Left colon (tissue), 2 donors: ENCODE measurements around the gene MAN2A2. TPM values are rescaled to one million over a fixed set of nuclear protein-coding genes. Genes with fewer than 3 reads are reported as not detected.

ENCODE experiments used
- ATAC-seq: fragments of 200-7000 bp; cut with Tn5 transposase; one replicate; pipeline ENCODE4 v1.9.1; 2020; ENCODE audit warnings: mild to moderate bottlenecking, moderate library complexity
- DNase-seq, 2 donors: peaks; one replicate each; pipeline ENCODE4 v3.0.0-alpha.2; 2020
- intact Hi-C, 2 donors: fragments of 100-400 bp; cut with DNase I in 1 of 2; cut with micrococcal nuclease in 1 of 2; formaldehyde crosslinking; loops; one replicate each; pipeline versions ENCODE4 v1.11.2 to v1.14.0; 2022; cut with DNase I, micrococcal nuclease
- total RNA-seq, 2 donors: library from RNA; stranded (reverse); fragmentation: NEBNext Ultra II Directional; extraction: Animal tissue kit (Norgen Biotek cat#: 25700); gene quantifications; one replicate each; pipeline ENCODE4 v1.2.1, GENCODE V29; 2021
- donor health status: DM: no; HTN: no; CAD: no.
- donor health status: DM: yes; HTN: yes; CAD: no.

The MAN2A2 gene
- total RNA-seq, 2 donors from 2014 or later = 48.4 to 63.7 TPM

DNA sequence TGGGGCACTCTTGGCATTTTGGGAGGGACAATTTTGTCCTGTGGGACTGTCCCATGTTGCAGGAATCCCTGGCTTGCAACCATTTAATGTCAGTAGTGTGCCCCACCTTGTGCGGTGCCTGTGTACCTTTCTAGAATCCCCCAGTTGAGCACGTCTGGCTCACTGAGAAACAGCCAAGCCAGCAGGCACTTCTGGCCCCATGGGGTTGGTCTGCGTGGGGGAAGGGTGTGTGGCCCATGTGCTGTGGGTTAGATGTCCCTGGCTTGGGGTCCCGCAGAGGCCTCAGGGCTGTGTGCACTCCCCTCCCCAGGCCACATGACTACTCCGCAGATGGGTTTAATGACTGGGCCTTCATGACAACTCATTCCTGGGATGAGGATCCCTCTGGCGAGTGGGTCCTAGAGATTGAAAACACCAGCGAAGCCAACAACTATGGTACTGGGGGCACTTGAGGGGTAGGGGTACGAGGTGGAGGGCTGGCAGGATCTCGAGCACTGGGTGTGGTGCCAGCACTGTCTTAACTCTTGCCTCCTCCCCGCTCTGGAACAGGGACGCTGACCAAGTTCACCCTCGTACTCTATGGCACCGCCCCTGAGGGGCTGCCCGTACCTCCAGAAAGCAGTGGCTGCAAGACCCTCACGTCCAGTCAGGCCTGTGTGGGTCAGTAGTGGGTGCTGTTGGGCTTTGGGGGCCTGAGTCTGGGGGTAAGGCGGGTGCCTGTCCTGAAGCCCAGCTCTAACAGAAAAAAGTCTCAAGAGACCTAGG lies 22.5 kb upstream of the MAN2A2 start:
- no peak for DNase-seq
- ATAC-seq = no peak
- intact Hi-C loops = no loop called here

DNA sequence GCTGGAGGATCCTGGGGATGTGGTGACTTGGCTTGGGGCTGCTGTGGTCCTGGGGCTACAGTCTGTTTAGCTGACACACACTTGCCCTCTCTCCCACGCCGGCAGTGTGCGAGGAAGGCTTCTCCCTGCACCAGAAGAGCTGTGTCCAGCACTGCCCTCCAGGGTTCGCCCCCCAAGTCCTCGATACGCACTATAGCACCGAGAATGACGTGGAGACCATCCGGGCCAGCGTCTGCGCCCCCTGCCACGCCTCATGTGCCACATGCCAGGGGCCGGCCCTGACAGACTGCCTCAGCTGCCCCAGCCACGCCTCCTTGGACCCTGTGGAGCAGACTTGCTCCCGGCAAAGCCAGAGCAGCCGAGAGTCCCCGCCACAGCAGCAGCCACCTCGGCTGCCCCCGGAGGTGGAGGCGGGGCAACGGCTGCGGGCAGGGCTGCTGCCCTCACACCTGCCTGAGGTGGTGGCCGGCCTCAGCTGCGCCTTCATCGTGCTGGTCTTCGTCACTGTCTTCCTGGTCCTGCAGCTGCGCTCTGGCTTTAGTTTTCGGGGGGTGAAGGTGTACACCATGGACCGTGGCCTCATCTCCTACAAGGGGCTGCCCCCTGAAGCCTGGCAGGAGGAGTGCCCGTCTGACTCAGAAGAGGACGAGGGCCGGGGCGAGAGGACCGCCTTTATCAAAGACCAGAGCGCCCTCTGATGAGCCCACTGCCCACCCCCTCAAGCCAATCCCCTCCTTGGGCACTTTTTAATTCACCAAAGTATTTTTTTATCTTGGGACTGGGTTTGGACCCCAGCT lies 21.7 kb upstream of the MAN2A2 start:
- DNase-seq (no peak), ATAC-seq (no peak)
- intact Hi-C loops = no loop called here

GRCh38 chr15:90881978-90882721 lies 21.0 kb upstream of the MAN2A2 start:
- intact Hi-C loops = no loop called here
- DNase-seq (no peak), ATAC-seq (no peak)

DNA sequence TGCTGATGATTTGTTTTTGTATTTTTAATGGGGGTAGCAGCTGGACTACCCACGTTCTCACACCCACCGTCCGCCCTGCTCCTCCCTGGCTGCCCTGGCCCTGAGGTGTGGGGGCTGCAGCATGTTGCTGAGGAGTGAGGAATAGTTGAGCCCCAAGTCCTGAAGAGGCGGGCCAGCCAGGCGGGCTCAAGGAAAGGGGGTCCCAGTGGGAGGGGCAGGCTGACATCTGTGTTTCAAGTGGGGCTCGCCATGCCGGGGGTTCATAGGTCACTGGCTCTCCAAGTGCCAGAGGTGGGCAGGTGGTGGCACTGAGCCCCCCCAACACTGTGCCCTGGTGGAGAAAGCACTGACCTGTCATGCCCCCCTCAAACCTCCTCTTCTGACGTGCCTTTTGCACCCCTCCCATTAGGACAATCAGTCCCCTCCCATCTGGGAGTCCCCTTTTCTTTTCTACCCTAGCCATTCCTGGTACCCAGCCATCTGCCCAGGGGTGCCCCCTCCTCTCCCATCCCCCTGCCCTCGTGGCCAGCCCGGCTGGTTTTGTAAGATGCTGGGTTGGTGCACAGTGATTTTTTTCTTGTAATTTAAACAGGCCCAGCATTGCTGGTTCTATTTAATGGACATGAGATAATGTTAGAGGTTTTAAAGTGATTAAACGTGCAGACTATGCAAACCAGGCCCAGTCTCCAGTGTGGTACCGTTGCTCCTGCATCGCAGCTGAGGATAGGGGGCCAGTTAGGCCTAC lies 20.1 kb upstream of the MAN2A2 start:
- no peak for ATAC-seq
- intact Hi-C loops = no loop called here
- no peak for DNase-seq

DNA sequence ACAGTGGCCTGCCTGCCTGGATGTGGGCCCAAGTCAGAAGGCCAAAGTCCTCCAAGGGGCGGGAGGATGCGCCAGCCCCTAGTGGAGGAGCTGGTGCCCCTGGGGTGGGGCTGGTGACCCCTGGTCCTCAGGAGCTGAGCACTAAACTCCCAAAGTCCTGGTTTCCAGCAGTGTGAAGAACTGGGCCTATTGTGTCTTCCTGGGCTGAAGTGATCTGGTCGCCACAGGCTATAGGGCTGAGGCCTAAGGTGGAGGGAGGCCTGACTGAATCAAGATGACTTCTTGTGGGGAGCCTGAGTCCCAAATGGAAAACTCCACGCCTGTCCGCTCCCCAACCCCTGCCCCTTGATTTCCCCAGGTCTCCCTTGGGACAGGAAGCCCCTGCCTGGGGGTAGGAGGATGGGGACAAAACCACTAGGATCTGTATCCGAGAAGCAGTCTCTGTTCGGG lies 19.6 kb upstream of the MAN2A2 start:
- intact Hi-C loops = no loop called here
- DNase-seq (no peak), ATAC-seq (peak; percentile 18)

- peak; percentile 63 for ATAC-seq
- intact Hi-C loops = no loop called here
These were observed 19.0 kb upstream of the MAN2A2 start, which contains the start of gene FES for GRCh38 chr15:90883976-90884718. FES (plus strand) TSS chr15:90884504; CDS start chr15:90885046, 542 bp downstream.

DNA sequence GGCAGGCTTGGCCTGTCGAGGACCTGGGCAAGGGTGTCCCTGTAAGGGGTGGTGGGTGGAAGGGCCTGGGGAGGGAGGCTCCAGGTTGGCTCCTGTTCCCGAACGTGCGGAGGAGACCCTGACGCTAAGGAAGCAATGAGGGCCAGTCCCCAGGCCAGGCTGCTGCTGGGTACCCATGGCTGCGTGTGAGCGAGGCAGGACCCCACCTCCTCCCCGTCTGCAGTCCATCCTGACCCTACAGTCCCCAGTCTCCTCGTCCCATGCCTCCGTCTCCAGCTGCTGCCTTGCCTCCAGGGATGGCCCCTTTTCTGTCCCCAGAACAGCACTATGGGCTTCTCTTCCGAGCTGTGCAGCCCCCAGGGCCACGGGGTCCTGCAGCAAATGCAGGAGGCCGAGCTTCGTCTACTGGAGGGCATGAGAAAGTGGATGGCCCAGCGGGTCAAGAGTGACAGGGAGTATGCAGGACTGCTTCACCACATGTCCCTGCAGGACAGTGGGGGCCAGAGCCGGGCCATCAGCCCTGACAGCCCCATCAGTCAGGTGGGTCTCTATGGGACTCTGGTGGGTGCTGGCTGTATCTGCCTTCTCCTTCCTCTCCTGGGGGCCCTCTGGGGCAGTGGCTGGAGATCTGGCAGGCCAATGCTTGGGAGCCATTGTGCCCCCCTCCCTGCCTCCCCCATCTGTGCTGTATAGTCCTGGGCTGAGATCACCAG lies 18.2 kb upstream of the MAN2A2 start:
- ATAC-seq = peak; percentile 1
- no peak for DNase-seq
- intact Hi-C loops = loop anchor here in 1 of 2 donors (5.0 kb wide), 1 partner anchor 238 kb away; no protein-coding TSS in a partner anchor

More at GRCh38 chr15:90883976-90884718, 19.0 kb upstream of the MAN2A2 start, which contains the start of gene FES:
- DNase-seq = peak; percentile 56 to 69

GRCh38 chr15:90885432-90886290 lies 17.4 kb upstream of the MAN2A2 start:
- ATAC-seq = peak; percentile 60
- intact Hi-C loops = loop anchor here (2.0 to 5.0 kb wide), 2 partner anchors 237 to 238 kb away; no protein-coding TSS in a partner anchor
- peak; percentile 57 to 82 for DNase-seq

DNA sequence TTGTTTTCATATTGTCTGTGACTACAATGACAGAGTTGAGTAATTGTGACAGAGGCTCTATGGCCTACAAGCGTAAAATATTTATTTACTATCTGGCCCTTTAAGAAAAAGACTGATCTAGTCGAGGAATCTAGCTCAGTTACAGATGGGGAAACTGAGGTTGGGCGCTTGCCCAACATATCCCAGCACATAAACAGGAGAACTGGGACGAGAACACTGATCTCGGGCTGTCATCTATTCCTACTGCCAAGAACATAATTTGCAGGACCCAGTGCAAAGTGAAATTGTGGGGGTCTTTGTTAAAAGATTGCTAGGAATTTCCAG lies 16.8 kb upstream of the MAN2A2 start:
- intact Hi-C loops = loop anchor here (2.0 to 5.0 kb wide), 2 partner anchors 237 to 239 kb away; no protein-coding TSS in a partner anchor
- ATAC-seq (no peak), DNase-seq (no peak)

- ATAC-seq (no peak), DNase-seq (no peak)
- intact Hi-C loops = loop anchor here (2.0 to 5.0 kb wide), 2 partner anchors 238 to 240 kb away; no protein-coding TSS in a partner anchor
These were observed 16.0 kb upstream of the MAN2A2 start for GRCh38 chr15:90887037-90887481.

DNA sequence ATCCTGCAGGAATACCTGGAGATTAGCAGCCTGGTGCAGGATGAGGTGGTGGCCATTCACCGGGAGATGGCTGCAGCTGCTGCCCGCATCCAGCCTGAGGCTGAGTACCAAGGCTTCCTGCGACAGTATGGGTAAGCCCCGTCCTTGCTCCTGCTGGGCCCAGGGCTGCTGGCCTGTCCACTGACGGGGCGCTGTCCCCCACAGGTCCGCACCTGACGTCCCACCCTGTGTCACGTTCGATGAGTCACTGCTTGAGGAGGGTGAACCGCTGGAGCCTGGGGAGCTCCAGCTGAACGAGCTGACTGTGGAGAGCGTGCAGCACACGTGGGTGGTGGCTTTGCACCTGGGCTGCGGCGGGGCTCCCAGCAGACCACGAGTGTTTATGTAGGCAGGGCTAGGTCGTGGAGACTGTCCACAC lies 13.8 kb upstream of the MAN2A2 start:
- no peak for ATAC-seq
- DNase-seq = no peak
- intact Hi-C loops = loop anchor here in 1 of 2 donors (5.0 kb wide), 1 partner anchor 242 kb away; no protein-coding TSS in a partner anchor

GRCh38 chr15:90889736-90890456 lies 13.2 kb upstream of the MAN2A2 start:
- intact Hi-C loops = loop anchor here in 1 of 2 donors (5.0 kb wide), 1 partner anchor 243 kb away; no protein-coding TSS in a partner anchor
- ATAC-seq = no peak
- no peak for DNase-seq

DNA sequence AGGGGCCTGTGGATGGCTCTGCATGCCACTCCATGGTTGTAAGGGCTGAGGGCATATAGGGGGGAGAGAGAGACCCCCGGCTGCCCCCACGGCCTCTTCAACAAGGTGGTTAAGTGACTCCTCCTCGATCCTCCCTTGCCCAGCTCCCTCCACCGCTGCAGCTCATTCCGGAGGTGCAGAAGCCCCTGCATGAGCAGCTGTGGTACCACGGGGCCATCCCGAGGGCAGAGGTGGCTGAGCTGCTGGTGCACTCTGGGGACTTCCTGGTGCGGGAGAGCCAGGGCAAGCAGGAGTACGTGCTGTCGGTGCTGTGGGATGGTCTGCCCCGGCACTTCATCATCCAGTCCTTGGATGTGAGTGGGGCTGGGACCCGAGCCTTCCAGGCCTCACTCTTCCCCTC lies 12.3 kb upstream of the MAN2A2 start:
- ATAC-seq = no peak
- no peak for DNase-seq

GRCh38 chr15:90891346-90891949 lies 11.7 kb upstream of the MAN2A2 start:
- ATAC-seq = no peak
- intact Hi-C loops = no loop called here
- DNase-seq = no peak

More for the DNA sequence above, 12.3 kb upstream of the MAN2A2 start:
- intact Hi-C loops = no loop called here

- ATAC-seq (no peak), DNase-seq (no peak)
- intact Hi-C loops = no loop called here
These were observed 11.1 kb upstream of the MAN2A2 start for GRCh38 chr15:90892023-90892422.
